Activated CD4-positive, alpha-beta T cell treated with anti-CD3 and anti-CD28 coated beads, Interleukin-2, amount 50 U/mL, for 16 hours (primary cell): ENCODE data around the gene SLC35F3.
"Not testable (repeated sequence)": the region's sequence is repeated elsewhere in the genome, so short reads cannot be mapped to it uniquely, and the experiment has no call there.

Source experiments
- DNase-seq: peaks from one replicate; pipeline ENCODE4 v3.0.0-alpha.2; 2020

The SLC35F3 gene

GRCh38 chr1:234206651-234207284 lies 302.3 kb downstream of the SLC35F3 start:
- DNase-seq: no peak

GRCh38 chr1:234208351-234208750 lies 303.9 kb downstream of the SLC35F3 start:
- no peak for DNase-seq

DNA sequence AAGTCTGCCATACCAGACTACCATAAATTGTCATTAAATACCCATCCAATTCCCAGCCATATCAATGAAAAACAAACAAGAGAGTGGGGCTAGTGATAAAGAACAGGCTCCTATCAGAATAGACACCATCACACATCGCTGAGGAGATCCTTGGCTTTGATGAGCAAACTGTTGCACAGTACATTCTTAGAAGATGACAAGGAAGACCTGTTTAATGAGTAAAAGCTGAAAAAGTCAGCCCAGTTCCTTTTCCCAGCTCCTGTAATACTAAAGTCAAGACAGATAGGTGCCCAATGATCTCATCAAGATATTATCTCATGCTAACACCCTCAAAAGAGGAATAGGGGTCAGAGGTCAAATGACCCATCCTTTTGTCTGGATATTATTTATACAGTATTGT lies 304.3 kb downstream of the SLC35F3 start:
- DNase-seq: no peak

DNA sequence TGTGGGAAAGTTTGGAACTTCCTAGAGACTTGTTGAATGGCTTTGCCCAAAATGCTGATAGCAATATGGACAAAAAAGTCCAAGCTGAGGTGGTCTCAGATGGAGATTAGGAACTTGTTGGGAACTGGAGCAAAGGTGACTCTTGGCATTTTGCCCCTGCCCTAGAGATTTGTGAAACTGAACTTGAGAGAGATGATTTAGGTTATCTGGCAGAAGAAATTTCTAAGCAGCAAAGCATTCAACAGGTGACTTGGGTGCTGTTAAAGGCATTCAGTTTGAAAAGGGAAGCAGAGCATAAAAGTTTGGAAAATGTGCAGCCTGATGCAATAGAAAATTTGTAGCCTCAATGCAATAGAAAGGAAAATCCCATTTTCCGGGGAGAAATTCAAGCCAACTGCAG lies 306.0 kb downstream of the SLC35F3 start:
- not testable (repeated sequence) for DNase-seq

- not testable (repeated sequence) for DNase-seq
Observed at GRCh38 chr1:234211855-234212254, 307.4 kb downstream of the SLC35F3 start.

DNA sequence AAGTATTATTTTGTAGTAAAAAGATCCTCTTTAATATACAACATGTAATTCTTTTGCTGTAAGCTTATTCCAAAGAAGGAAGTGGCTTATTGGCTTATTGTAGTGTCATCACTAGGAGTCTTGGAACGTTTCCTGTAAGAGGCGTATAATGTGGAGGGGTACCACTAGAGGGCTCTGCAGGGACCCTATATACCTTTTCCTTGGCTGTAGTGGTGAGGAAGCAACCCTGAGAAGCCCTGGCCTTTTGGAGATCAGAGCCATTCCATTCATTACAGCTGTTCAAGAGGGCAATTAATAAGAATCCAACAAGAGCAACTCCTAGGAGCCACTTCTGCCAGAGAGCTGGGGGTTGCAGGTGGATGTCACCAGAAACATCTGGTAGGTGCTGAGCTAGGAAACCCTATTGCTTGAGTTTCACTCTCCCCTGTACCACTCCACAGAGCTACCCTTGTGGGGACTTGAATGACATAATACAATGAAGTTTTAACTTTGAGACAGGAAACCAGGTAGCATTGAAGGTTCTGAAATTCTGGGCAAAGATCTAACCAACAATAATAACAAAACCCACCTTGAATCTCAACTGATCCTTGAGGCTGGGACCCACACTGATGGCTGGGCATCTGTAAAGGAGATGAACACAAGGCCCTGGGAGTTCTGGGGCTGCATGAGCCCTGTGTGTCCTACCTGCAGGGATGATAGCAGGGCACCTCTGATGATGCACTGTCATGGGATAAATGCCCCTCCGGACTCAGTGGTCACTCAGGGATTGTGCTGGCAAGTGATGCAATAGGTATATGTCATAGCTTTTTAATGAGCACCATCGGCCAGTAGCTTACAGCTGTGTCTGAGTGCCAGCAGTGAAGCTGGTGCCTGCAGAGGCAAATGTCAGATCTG lies 308.5 kb downstream of the SLC35F3 start:
- DNase-seq: peak; percentile 61

DNA sequence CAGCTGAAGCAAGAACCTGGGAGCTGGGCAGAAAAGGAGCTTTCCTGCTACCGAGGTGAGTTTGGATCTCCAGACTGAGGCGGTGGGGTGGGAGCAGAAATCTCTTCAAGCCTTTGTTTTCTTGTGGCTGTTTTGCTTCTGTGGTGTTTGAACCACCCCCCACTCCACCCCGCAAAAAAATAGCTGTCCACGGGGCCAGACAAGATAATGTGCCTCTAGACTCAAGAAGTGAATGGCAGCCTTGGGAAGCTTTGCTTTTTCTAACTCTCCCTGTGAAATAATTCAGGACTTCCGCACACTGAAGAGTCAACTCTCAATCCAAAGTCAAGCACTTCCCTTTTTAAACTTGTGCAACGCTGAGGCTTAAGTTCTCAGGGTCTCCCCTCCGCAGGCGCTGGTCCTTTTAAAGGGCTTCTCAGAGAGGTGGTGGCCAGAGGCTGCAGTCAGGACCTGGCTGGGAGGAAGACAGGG lies 309.2 kb downstream of the SLC35F3 start:
- DNase-seq: no peak

GRCh38 chr1:234214129-234214910 lies 309.8 kb downstream of the SLC35F3 start:
- peak; percentile 28 for DNase-seq

- DNase-seq: no peak
Observed at GRCh38 chr1:234214911-234215892, 310.7 kb downstream of the SLC35F3 start.

- peak; percentile 5 for DNase-seq
Observed at GRCh38 chr1:234216116-234216703, 311.7 kb downstream of the SLC35F3 start.

DNA sequence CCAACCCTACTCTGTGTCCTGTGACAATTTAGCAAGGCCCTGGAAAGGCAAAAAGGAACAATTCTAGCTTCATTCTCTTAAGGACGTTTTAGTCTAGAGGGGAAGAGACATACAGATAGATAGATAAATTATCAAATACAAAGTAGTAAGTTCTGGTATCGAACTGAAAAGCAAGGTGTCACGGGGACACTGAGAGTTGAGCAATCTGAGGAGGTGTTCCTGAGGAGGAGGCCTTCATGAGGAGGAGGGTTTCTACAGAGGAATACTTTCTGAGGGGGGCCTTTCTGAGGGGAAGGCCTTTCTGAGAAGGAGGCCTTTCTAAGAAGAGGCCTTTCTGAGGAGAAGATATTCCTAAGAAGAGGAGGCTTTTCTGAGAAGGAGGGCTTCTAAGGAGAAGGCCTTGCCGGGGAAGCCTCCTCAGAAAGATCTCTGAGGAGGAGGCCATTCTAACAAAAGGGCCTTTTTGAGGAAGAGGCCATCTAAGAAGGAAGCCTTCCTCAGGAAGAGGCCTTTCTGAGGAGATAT lies 312.9 kb downstream of the SLC35F3 start:
- DNase-seq: peak; percentile 27

DNA sequence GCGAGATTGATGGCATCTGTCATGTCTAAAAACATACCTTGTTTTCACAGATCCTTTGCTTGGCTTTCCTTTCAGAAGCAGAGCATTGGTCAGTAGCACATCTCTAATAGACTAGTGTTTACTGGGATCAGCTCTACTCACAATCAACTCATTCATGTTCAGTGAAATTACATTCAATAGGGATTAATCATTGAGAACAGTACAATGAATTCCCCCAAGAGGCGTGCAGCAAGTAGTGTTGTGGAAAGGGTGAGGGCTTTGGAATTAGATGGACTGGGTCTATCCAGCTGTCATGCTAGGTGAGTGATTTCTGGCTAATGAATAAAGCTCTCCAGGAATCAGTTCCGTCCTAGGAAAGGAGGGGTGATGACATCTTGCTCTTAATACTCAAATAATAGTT lies 313.6 kb downstream of the SLC35F3 start:
- no peak for DNase-seq

GRCh38 chr1:234219711-234220110 lies 315.2 kb downstream of the SLC35F3 start:
- DNase-seq: no peak

DNA sequence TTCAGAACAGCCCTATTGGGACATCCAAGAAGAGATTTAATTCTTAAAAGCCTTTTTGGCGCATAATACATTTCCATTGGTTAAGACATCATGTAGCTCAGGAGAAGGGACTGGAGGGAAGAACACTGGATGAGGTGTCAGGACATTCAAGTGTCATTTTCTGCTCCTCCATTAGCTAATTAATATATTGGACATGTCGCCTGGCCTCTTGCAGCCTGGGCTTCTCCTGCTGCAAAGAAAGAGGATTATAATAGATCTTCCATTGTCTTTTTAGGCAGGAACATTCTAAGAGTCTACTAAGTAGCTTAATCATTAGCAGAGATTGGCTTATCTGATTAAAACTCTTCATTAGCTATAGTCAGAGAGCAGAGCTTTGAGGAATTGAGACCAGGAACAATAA lies 317.1 kb downstream of the SLC35F3 start:
- no peak for DNase-seq

- no peak for DNase-seq
Observed at GRCh38 chr1:234222561-234223280, 318.2 kb downstream of the SLC35F3 start.

GRCh38 chr1:234226113-234226818 lies 321.8 kb downstream of the SLC35F3 start:
- DNase-seq: no peak

- DNase-seq: no peak
Observed at GRCh38 chr1:234226819-234227165, 322.3 kb downstream of the SLC35F3 start.

DNA sequence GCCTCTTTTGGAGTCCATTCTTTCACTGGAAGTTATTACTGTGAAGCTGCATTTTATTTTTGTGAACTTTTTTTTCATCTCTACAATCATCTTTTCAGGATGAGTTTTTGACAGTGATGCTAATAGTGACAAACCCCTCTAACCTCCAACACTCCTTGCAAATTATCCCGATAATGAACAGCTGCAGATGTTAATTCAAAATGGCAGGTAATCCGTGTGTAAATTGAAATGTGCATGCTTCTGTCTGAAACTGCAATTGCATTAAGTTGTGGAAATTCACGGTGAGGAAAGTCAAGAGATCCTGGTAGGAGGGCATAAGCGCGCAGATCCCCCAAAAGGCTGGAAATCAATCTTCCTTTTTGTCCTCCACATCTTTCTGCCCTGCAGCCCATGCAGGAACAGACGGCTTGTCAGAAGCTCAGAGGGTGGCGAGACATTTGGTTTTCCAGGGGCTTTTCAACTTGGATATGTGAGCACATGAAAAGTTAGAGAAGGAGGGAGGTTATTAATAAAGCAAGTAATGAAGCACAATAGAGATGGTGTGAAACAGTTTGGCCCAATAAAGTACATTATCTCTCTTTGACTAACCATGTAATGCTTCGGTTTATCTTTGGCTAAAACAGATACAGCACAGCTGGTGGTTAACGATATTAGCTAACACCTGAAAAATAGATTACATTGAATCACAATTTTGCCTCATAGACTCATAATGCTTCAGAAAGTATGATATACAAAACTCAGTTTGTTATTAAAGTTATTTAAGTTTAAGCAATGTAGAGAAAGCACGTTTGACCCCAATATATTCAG lies 325.3 kb downstream of the SLC35F3 start:
- no peak for DNase-seq

- peak; percentile 58 for DNase-seq
Observed at GRCh38 chr1:234230414-234230862, 326.0 kb downstream of the SLC35F3 start.
